ENCODE data around the gene UBXN10.

The UBXN10 gene

GRCh38 chr1:20183035-20183434, 2.9 kb upstream of the UBXN10 start:
- no peak for DNase-seq (ENCODE audit: low read depth)

GRCh38 chr1:20183616-20184271, 2.2 kb upstream of the UBXN10 start:
- no peak for DNase-seq (ENCODE audit: low read depth)

- DNase-seq (ENCODE audit: low read depth) = no peak
These were observed 1.4 kb upstream of the UBXN10 start for GRCh38 chr1:20184481-20184900.

GRCh38 chr1:20184997-20185833, 681 bp upstream of the UBXN10 start:
- DNase-seq (ENCODE audit: low read depth) = peak; percentile 18

- no peak for DNase-seq (ENCODE audit: low read depth)
These were observed 1.4 kb downstream of the UBXN10 start for GRCh38 chr1:20187103-20187812.

GRCh38 chr1:20187813-20188454, 2.0 kb downstream of the UBXN10 start:
- DNase-seq (ENCODE audit: low read depth) = no peak

GRCh38 chr1:20188455-20188817, 2.5 kb downstream of the UBXN10 start:
- no peak for DNase-seq (ENCODE audit: low read depth)

GRCh38 chr1:20189664-20190063, 3.8 kb downstream of the UBXN10 start:
- no peak for DNase-seq (ENCODE audit: low read depth)

GRCh38 chr1:20190256-20191160, 4.6 kb downstream of the UBXN10 start:
- DNase-seq (ENCODE audit: low read depth) = no peak

- DNase-seq (ENCODE audit: low read depth) = no peak
These were observed 5.5 kb downstream of the UBXN10 start for GRCh38 chr1:20191266-20191825.

GRCh38 chr1:20192364-20192763, 6.5 kb downstream of the UBXN10 start:
- DNase-seq (ENCODE audit: low read depth) = no peak

- DNase-seq (ENCODE audit: low read depth) = no peak
These were observed 7.0 kb downstream of the UBXN10 start for GRCh38 chr1:20192871-20193411.

GRCh38 chr1:20194224-20194623, 8.3 kb downstream of the UBXN10 start:
- DNase-seq (ENCODE audit: low read depth) = no peak

- DNase-seq (ENCODE audit: low read depth) = peak; percentile 62
These were observed 9.0 kb downstream of the UBXN10 start for GRCh38 chr1:20194757-20195461.

- DNase-seq (ENCODE audit: low read depth) = no peak
These were observed 9.5 kb downstream of the UBXN10 start for GRCh38 chr1:20195462-20195780.

GRCh38 chr1:20197329-20197791, 11.5 kb downstream of the UBXN10 start:
- no peak for DNase-seq (ENCODE audit: low read depth)

- no peak for DNase-seq (ENCODE audit: low read depth)
These were observed 12.4 kb downstream of the UBXN10 start for GRCh38 chr1:20198296-20198695.

- no peak for DNase-seq (ENCODE audit: low read depth)
These were observed 13.0 kb downstream of the UBXN10 start for GRCh38 chr1:20198918-20199317.

GRCh38 chr1:20199403-20199802, 13.5 kb downstream of the UBXN10 start:
- DNase-seq (ENCODE audit: low read depth) = no peak

- DNase-seq (ENCODE audit: low read depth) = no peak
These were observed 13.9 kb downstream of the UBXN10 start for GRCh38 chr1:20199840-20200239.

Data from T follicular helper cell (primary cell).